HG03159 (cell line): ENCODE measurements around the gene HOXB3.

Experiments
- ATAC-seq: cut with Tn5 transposase; IDR thresholded peaks from one replicate; pipeline ENCODE4 v1.9.1; 2021; ENCODE audit warnings: mild to moderate bottlenecking, moderate library complexity; ENCODE audit not compliant: unreplicated experiment

HOXB3 gene

GRCh38 chr17:48571024-48571818 lies 18.8 kb downstream of the HOXB3 start:
- ATAC-seq, result no peak

- no peak for ATAC-seq
Measured at GRCh38 chr17:48570325-48571023, 19.6 kb downstream of the HOXB3 start.

GRCh38 chr17:48569674-48570324 lies 20.2 kb downstream of the HOXB3 start:
- no peak for ATAC-seq

- ATAC-seq, result no peak
Measured at GRCh38 chr17:48569240-48569582, 20.8 kb downstream of the HOXB3 start.

GRCh38 chr17:48568499-48569239 lies 21.4 kb downstream of the HOXB3 start:
- no peak for ATAC-seq

- no peak for ATAC-seq
Measured at GRCh38 chr17:48567646-48568354, 22.2 kb downstream of the HOXB3 start.

- ATAC-seq, result no peak
Measured at GRCh38 chr17:48567209-48567608, 22.8 kb downstream of the HOXB3 start.

- ATAC-seq, result no peak
Measured at GRCh38 chr17:48566717-48567116, 23.3 kb downstream of the HOXB3 start.

- ATAC-seq, result no peak
Measured at GRCh38 chr17:48565925-48566710, 23.9 kb downstream of the HOXB3 start.

- ATAC-seq, result no peak
Measured at GRCh38 chr17:48565022-48565554, 25.0 kb downstream of the HOXB3 start.

- ATAC-seq, result no peak
Measured at GRCh38 chr17:48564188-48565021, 25.6 kb downstream of the HOXB3 start.

- ATAC-seq, result no peak
Measured at GRCh38 chr17:48563867-48564187, 26.2 kb downstream of the HOXB3 start.

- no peak for ATAC-seq
Measured at GRCh38 chr17:48563385-48563838, 26.6 kb downstream of the HOXB3 start.

- ATAC-seq, result no peak
Measured at GRCh38 chr17:48562934-48563333, 27.1 kb downstream of the HOXB3 start.

- ATAC-seq, result no peak
Measured at GRCh38 chr17:48561884-48562810, 27.9 kb downstream of the HOXB3 start.

GRCh38 chr17:48559840-48560817 lies 29.9 kb downstream of the HOXB3 start:
- ATAC-seq, result no peak
